Measurements from ENCODE around the gene NSMF. TPM values are rescaled to one million over a fixed set of nuclear protein-coding genes. Genes with fewer than 3 reads are reported as not detected.
A peak's percentile ranks its signal among the peaks of the same experiment; 100 is the strongest.
"Not testable (repeated sequence)": the region's sequence is repeated elsewhere in the genome, so short reads cannot be mapped to it uniquely, and the experiment has no call there.

NSMF gene
- total RNA-seq, 2 donors from 2014 or later: 17.1 to 36.4 TPM

DNA sequence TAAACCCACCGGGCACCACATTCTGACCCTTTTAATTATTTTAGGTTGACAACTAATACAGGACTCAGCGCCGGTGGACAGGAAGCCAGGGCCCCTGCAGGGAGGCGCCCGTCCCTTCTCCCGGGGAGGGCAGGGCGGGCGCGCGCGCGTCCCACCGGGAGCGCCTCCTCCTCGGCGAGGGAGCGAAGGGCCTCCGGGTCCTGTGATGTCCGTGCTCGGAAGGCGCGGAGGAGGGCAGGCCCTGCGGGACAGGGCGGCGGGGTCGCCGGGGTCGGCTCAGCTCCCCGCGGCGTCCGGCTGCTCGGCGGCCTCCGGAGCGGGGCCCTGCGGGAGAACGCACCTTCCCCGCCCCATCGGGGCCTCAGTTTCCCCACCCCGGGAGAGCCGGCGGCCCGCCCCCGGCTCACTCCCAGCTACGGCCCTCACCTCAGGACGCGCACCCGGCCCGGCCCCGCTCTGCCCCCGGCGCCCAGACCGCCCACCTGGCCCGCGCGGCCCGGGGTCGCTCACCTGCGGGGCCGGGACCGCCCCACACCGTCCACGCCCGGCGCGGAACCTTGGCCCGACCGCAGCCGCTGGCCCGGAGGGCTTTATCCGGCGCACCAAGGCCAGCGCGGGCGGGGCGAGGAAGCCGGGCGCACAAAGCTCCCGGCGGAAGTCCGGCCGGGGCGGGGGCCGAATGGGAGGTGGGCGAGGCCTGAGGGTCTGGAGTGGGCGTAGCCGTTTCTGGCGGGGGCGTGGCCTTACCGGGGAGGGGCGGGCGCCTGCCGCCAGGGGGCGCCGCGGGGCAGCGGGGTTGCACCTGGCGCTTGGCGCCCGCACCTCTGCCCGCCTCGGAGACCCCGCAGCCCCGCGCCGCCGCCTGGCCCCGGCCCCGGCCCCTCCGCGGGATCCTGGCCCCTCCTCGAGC lies 36.3 kb downstream of the NSMF start, which contains the start of the genes EXD3 and NOXA1:
TSS of gene EXD3 (minus strand) at position 559 of the 910 bp plus-strand sequence. CDS start 27,805 bp downstream, outside the sequence.
TSS of gene NOXA1 (plus strand) at position 790 of the 910 bp plus-strand sequence. CDS start 137 bp downstream, outside the sequence.
- Mint-ChIP-seq H3K27ac (peak within 1 kb of the TSS in 1 of 2 donors; percentile 70), H3K36me3 (no peaks in the 10 kb centered on the region), H3K4me1 (ENCODE audit: low read depth in 2 of 2) (peaks cover 2 to 4% of the 10 kb centered on the region in 2 donors), H3K27me3 (no peaks in the 10 kb centered on the region), H3K9me3 (no peaks in the 10 kb centered on the region), H3K4me3 (peak within 1 kb of the TSS; percentile 87)
- DNase-seq (ENCODE audit: low spot score): peak; percentile 97
- peak; percentile 97 to 99 for ATAC-seq

DNA sequence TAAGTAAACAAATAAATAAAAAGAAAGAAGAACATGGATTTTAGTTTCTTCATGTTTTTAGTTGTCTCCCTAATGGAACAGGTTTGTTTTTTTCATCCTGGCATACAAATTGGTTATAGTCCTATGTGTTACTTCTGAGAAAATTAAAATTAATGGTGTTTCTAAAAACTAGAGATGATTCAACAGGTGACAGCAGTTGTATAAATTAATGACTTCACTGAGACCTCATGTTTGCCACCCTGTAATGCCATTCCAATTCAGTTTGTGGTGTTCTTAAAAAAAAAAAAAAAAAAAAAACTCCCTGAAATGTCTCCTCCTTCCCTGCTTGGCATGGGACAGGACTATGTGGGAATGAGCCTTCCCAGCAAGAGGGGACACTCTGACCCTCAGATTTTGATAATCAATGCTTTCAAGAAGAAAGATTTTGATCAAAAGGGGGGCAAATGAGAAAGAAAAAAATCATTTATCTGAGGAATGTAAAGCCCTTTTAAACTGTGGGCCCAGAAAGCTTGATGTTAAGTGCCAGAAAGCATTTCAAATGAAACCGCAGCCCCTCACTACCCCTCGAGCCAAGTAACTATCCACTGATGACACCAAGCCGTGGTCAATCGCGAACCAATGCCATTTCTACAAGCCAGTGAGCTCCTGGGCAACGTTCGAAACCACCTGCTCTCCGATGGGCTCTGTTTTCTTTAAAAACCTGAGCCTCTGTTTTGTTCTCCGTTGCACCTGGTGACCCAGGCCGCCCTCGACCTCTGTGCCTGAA lies 37.1 kb downstream of the NSMF start:
- Mint-ChIP-seq H3K4me3 (peak overlapping the region; percentile 87), H3K9me3 (no peaks in the 10 kb centered on the region), H3K27ac (peak overlapping the region in 1 of 2 donors; percentile 70), H3K36me3 (no peaks in the 10 kb centered on the region), H3K4me1 (ENCODE audit: low read depth in 2 of 2) (peaks cover 2 to 4% of the 10 kb centered on the region in 2 donors), H3K27me3 (no peaks in the 10 kb centered on the region)
- DNase-seq (ENCODE audit: low spot score): no peak
- no peak for ATAC-seq

DNA sequence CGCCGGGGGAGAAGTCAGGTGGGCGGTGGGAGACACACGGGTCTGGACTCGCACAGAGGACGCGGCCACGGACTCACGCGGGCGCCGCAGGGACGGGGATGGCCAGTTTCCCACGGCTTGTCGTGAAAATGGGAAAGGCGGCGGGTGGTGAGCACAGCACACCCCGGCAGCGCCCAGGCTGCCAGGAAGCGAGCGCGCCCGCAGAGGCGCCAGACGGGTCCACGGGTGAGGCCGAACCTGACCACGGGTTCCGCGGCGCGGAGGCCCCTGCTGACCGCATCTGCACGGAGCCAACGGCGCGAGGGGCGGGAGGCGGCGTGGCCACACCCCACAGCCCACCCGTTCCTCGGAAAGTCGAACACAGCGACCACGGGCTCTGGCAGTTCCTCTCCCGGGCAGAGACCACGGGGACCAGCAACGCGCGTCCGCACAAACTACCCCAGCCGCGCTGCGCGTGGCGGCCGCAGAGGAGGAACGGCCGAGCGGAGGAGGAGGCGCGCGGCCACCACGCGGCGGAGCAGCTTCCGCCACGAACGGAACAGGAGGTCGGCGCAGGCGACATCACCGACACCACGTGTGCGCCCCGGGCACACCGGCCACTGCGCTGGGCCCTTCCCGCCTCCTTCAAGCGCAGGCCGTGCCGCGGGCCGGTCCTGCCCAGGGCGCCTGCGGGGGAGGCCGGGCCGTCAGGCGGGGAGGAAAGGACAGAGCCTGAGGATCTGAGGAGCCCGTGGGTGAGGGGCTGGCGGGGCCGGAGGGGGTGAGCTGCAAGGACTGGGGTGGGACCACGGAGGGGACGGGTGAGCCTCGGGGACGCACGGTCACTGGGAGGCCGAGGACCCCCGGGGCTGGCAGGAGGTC lies 41.7 kb downstream of the NSMF start:
- no peaks in the 10 kb centered on the region for H3K36me3 Mint-ChIP-seq
- H3K4me1 Mint-ChIP-seq (ENCODE audit: low read depth in 2 of 2): peaks cover 3 to 7% of the 10 kb centered on the region in 2 donors
- no peak overlapping the region for H3K4me3 Mint-ChIP-seq
- H3K27ac Mint-ChIP-seq: no peak overlapping the region
- H3K27me3 Mint-ChIP-seq: no peaks in the 10 kb centered on the region
- DNase-seq (ENCODE audit: low spot score) (no peak), ATAC-seq (peak; percentile 22 to 70)
- no peaks in the 10 kb centered on the region for H3K9me3 Mint-ChIP-seq

DNA sequence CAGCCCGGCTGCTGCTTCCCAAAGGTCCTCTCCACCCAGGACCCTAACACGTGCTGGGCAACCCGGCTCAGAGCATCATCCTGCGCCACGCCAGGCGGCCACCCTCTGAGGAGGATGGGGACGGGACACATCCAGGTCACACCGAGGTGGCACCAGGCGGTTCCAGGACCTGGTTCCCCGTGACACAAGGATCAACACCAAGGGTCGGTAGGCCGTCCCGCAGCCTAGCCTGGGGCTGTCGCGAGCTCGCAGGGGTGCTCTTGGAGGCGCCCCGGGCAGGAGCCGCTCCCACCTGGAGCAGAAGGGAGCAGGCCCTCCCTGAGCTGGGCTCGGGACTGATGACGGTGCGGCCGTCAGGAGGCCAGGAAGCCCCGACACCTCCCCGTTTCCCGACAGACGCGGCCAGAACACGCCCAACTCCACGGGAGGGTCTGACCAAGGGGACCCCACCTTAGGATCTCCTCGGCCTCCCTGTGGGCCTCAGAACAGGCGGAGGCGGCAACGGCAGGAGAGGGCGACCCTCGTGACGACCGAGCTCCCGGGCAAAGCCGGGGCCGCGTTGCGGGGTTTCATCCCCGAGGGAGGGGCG lies 42.5 kb downstream of the NSMF start:
- no peak overlapping the region for H3K27ac Mint-ChIP-seq
- DNase-seq (ENCODE audit: low spot score) (no peak), ATAC-seq (peak in 1 of 2 donors; percentile 8)
- H3K4me1 Mint-ChIP-seq (ENCODE audit: low read depth in 2 of 2): peaks cover 0 to 9% of the 10 kb centered on the region in 2 donors
- H3K36me3 Mint-ChIP-seq: no peaks in the 10 kb centered on the region
- no peaks in the 10 kb centered on the region for H3K27me3 Mint-ChIP-seq
- no peaks in the 10 kb centered on the region for H3K9me3 Mint-ChIP-seq
- H3K4me3 Mint-ChIP-seq: no peak overlapping the region

DNA sequence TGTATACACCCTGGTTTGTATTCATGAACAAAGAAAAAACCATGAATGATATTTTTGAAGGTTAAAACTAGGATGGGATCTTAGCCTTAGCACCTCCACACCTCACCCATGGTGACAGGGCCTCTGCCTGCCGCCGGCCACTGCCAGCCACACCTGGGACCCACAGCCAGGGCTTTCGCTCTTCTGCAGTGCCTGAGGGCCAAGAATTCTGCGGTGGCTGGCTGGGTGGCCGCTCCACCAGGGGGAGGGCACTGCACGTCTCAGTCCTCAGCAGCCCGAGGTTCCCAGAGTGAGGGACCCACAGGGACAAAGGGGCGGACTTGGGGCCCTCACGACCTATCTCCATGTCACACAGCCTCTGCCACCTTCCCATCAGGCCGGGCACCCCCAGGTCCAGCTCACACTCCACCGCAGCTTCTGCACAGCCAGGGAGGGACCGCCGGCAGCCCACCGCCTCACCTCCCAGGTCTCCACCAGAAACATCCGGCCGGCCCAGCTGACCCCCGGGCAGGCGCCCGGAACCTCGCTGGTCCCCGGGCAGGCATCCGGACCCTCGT lies 43.0 kb downstream of the NSMF start:
- H3K4me1 Mint-ChIP-seq (ENCODE audit: low read depth in 2 of 2): peaks cover 0 to 10% of the 10 kb centered on the region in 2 donors
- H3K9me3 Mint-ChIP-seq: no peaks in the 10 kb centered on the region
- no peak for ATAC-seq
- H3K27me3 Mint-ChIP-seq: no peaks in the 10 kb centered on the region
- no peaks in the 10 kb centered on the region for H3K36me3 Mint-ChIP-seq
- no peak overlapping the region for H3K4me3 Mint-ChIP-seq
- DNase-seq (ENCODE audit: low spot score): no peak
- H3K27ac Mint-ChIP-seq: no peak overlapping the region

DNA sequence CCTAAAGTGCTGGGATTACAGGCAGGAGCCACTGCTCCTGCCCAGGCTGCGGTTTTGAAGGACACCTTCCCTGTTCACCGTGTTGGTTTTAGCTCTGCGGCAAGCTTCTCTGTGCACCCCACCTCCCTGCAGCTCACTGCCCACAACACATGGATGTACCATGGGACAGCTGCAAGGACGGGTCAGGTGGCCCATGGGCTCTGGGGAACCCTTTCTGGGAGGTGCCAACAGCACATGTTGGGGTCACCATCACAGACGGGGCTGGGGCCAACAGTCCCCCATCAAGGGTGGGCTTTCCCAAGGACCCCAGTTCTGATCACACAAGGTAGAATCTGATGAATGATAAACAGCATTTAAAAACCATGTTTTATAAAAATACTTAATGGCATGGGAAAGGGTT lies 43.7 kb downstream of the NSMF start:
- ATAC-seq (no peak), DNase-seq (ENCODE audit: low spot score) (no peak)
- Mint-ChIP-seq H3K27ac (no peak overlapping the region), H3K27me3 (no peaks in the 10 kb centered on the region), H3K4me1 (ENCODE audit: low read depth in 2 of 2) (peaks cover 2 to 11% of the 10 kb centered on the region in 2 donors), H3K4me3 (no peak overlapping the region), H3K36me3 (no peaks in the 10 kb centered on the region), H3K9me3 (no peaks in the 10 kb centered on the region)

DNA sequence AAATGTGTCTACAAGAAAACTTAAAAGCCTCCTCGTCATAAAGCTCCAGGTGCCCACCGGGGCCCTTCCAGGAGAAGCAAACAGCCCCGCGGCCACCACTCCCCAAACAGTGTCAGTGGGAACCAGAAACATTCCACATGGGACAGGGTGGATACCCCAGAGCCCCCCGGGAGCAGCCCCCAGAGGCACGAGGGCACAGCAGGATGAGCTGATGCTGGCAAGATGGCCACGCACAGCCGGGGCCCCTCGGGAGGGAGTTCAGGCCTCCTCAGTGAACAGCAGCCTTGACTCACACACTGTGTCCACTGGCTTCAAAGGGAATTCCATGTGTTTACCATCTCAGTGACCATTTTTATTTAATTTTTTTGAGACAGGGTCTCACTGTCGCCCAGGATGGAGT lies 46.7 kb downstream of the NSMF start:
- Mint-ChIP-seq H3K4me3 (no peak overlapping the region), H3K4me1 (ENCODE audit: low read depth in 2 of 2) (peaks cover 5 to 13% of the 10 kb centered on the region in 2 donors), H3K36me3 (no peaks in the 10 kb centered on the region), H3K9me3 (no peaks in the 10 kb centered on the region), H3K27me3 (no peaks in the 10 kb centered on the region), H3K27ac (no peak overlapping the region)
- DNase-seq (ENCODE audit: low spot score) (no peak), ATAC-seq (no peak)

DNA sequence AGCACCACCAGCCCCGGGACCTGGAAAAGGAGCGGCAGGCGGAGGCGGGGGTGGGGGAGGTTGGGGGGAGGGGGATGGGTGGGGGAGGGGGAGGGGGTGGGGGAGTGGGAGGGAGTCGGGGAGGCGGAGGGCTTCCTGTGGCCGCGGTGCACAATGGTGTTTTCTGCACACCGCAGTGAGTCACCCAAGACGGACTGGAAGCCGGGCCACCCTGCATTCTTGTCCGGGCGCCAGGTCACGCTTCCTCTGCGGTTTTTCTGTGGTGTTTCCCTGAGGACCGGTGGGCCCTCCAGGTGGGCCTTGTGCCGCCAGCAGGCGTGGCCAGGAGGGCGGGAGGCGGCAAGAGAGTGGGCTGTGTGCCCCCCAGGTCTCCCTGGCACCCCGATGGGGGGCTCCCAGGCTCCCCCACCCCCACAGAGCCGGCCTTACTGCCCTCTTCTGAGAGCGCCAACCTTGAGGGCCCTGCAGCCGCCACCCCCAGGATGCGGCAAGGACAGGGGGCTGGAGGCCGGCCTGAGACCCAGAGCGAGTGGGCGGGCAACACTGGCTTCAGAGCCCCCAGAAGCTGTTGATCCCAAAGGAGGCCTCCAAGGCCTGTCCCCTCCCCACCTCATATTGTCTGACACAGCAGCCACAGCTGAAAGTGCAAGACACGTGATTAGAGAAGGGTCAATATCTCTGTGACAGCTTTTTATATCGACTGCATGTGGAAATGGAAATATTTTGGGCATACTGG lies 47.3 kb downstream of the NSMF start:
- peak; percentile 79 to 81 for ATAC-seq
- H3K27me3 Mint-ChIP-seq: no peaks in the 10 kb centered on the region
- H3K27ac Mint-ChIP-seq: no peak overlapping the region
- H3K4me3 Mint-ChIP-seq: peak overlapping the region; percentile 32
- peak; percentile 87 for DNase-seq (ENCODE audit: low spot score)
- no peaks in the 10 kb centered on the region for H3K36me3 Mint-ChIP-seq
- peaks cover 5 to 13% of the 10 kb centered on the region in 2 donors for H3K4me1 Mint-ChIP-seq (ENCODE audit: low read depth in 2 of 2)
- H3K9me3 Mint-ChIP-seq: no peaks in the 10 kb centered on the region

DNA sequence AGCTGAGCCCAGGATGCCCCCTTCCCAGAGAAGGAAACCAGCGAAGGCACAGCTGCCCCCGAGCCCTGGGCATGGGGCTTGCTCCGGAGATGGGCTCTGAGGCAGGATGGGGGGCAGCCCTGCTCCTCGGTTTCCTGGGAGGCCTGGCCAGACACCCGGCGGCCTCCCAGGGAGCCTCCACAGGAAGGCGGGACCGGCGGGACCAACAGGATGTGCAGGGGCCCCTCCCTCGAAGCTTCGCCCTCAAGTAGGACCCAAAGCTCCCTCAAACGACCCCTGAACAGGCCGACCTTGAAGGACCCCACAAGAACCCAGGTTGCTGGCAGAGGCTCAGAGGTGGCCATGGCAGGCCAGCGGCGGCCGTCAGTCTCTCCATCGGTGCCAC lies 47.9 kb downstream of the NSMF start:
- peaks cover 5 to 13% of the 10 kb centered on the region in 2 donors for H3K4me1 Mint-ChIP-seq (ENCODE audit: low read depth in 2 of 2)
- H3K36me3 Mint-ChIP-seq: no peaks in the 10 kb centered on the region

DNA sequence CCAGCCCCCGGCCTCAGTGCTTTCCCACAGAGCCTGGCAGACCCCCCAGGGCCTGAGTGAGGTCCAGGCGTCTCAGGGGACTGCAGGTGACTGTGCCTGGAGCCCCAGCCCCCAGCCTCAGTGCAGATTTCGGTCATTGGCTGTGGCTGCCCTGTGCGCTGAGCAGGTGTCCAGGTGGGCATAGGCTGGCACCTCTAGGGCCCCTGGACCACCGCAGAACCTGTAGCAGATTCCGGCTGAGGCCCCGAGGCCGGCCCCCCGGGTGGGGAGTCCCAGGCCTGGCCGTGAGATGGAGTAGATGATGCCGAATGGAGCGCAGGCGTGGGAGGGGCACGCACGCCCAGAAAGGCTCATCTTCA lies 48.3 kb downstream of the NSMF start:
- Mint-ChIP-seq H3K4me3 (no peak overlapping the region), H3K9me3 (no peaks in the 10 kb centered on the region), H3K27ac (no peak overlapping the region), H3K4me1 (ENCODE audit: low read depth in 2 of 2) (peaks cover 9 to 13% of the 10 kb centered on the region in 2 donors), H3K36me3 (no peaks in the 10 kb centered on the region), H3K27me3 (no peaks in the 10 kb centered on the region)
- ATAC-seq (no peak), DNase-seq (ENCODE audit: low spot score) (no peak)

More for the DNA sequence above, 47.9 kb downstream of the NSMF start:
- Mint-ChIP-seq H3K4me3 (no peak overlapping the region), H3K27ac (no peak overlapping the region), H3K27me3 (no peaks in the 10 kb centered on the region), H3K9me3 (no peaks in the 10 kb centered on the region)
- ATAC-seq (no peak), DNase-seq (ENCODE audit: low spot score) (no peak)

DNA sequence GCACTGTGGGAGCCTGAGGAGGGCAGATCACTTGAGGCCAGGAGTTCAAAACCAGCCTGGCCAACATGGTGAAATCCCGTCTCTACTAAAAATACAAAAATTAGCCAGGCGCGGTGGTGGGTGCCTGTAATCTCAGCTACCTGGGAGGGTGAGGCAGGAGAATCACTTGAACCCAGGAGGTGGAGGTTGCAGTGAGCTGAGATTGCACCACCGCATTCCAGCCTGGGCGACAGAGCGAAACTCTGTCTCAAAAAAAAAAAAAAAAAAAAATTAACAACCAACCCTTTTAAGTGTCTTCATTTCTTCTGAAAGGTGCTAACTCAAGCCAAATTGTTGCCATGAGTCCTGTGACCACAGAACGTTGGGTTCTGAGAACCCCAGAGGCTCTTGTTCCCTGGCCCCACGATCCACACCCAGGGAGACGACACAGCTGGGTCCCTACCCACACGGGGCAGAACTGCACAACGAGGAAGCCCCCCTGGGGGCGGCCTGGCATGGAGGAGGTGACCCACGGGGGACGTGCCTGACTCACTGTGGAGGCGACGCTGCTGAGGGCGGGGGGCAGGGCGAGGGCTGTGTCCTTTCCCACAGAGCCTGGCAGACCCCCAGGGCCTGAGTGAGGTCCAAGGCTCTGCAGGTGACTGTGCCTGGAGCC lies 48.8 kb downstream of the NSMF start:
- DNase-seq (ENCODE audit: low spot score); H3K36me3 Mint-ChIP-seq; H3K27me3 Mint-ChIP-seq; H3K27ac Mint-ChIP-seq; H3K9me3 Mint-ChIP-seq; ATAC-seq: not testable (repeated sequence)
- Mint-ChIP-seq H3K4me3 (peak overlapping the region; percentile 32), H3K4me1 (ENCODE audit: low read depth in 2 of 2) (peaks cover 13% of the 10 kb centered on the region in 2 donors)

DNA sequence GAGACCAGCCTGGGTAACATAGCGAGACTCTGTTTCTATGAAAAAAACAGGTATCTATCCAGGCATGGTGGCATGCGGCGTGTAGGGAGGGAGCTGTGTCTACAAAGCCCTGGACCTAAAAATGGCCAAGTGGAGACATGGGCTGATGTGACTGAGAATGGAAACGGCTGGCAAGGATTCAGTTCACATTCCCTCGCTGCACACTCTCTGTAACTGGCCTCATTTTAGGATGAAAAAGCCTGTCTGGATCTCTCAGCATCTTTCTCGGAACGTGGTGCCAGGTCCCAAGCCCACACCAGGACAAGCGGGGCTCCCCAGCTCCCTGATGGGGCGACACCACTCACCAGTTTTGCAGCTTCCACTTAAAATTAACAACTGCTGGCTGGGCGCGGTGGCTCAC lies 49.6 kb downstream of the NSMF start:
- H3K9me3 Mint-ChIP-seq: no peaks in the 10 kb centered on the region
- H3K27me3 Mint-ChIP-seq: no peaks in the 10 kb centered on the region
- ATAC-seq (no peak), DNase-seq (ENCODE audit: low spot score) (no peak)
- peaks cover 13% of the 10 kb centered on the region in 2 donors for H3K4me1 Mint-ChIP-seq (ENCODE audit: low read depth in 2 of 2)
- H3K27ac Mint-ChIP-seq: no peak overlapping the region
- no peaks in the 10 kb centered on the region for H3K36me3 Mint-ChIP-seq
- peak overlapping the region; percentile 25 for H3K4me3 Mint-ChIP-seq

Measured in natural killer cell treated with Interleukin-12 subunit alpha and Interleukin-12 subunit beta and Interleukin-15 and Interleukin-18, amount 100 ng/mL, for 72 hours (primary cell).